Measurements from ENCODE around the gene NF1.

Gene NF1

GRCh38 chr17:31425282-31426040, 330.7 kb downstream of the NF1 start:
- no peak for DNase-seq (ENCODE audit: low read depth in 2 of 2, low spot score in 1 of 2)
